NOMO-1 treated with DMSO at 0.1 percent for 48 hours (cell line): Measurements from ENCODE around the gene IKZF3.
A peak's percentile ranks its signal among the peaks of the same experiment; 100 is the strongest.
"Not testable (repeated sequence)": the region's sequence is repeated elsewhere in the genome, so short reads cannot be mapped to it uniquely, and the experiment has no call there.

Experiments
- DNase-seq: peaks from one replicate; lab custom pipeline; 2025; ENCODE audit not compliant: unreplicated experiment; lab: John Stamatoyannopoulos, UW

The IKZF3 gene

DNA sequence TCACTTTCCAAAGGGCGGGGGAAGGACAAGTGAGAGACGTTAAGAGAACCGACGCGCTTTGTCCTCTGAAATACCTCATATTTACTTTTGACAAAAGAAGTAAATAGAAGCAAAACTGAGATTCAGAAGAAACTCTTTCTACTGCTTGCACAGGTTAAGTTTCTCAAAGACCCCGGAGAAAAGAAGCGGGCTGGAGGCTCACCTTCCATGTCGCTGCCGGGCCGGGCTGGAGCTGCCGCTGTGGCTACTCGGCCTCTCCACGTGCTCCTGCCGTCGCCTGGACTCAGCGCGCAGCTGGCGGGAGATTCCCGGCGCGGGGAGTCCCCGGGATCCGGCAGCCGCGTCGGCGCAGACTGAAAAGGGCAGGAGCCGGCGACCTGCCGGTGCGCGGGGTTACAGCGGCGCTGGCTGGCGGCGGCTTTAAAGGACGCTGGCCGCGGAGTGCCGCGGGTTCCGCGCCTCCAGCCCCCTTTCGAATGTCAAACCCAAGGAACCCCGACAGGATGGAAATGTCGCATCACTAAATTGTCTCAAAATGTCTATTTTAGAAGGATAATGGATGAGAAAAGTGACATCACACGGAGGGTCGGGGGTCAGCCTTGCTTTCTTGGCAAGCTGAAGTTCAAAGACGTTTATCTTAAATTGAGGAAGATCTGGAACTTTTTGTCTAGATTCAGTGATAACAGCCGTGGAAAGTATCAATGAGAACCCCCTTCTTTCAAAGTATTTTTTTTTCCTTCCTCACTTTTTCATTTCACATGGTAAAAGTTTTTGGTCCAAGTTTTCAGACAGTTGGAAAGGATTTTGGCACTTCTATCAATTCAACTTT, at the start of gene IKZF3:
Gene IKZF3, minus strand, starts transcription at position 395 of the 829 bp plus-strand sequence. Its CDS starts 186 bp downstream, at position 209.
- no peak for DNase-seq

DNA sequence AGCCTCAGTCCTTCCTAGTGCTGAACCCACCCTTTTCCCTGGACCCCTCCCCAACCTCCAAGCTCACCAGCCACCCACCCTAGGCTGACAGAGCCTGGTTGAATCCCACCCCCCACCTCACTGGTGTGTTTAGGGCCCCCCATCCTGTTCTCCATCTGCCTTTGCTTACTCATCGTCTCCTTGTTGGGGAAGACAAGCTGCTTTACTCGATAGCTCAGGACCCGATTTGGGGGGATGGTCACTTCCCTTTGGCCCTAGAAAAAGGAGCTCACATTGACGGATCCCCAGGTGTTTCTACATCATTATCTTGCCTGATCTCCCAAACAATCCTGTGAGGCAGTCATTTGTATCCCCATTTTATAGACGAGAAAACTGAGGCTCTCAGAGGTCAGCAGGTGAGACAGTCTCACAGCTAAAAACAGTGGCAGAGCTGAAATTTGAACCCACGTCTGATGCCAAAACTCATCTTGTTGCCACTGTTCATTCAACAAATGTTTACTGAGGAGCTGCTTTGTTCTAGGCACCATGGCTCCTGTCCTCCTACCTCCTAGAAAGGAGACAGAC, 44.8 kb upstream of the IKZF3 start:
- DNase-seq, result no peak

DNA sequence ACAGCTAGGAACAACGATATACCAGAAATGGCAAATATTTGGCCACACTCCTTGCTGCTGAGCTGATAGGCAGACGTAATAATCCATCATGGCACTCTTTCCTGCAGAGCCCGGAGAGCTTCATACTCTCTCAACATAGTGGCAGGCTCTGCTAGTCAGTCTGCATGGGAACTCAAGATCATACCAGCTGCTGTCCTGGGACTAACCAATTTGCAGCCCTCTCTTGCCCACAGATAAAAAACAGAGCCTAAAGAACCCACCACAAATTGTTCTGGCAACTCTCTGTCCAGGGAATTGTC, 40.8 kb upstream of the IKZF3 start:
- no peak for DNase-seq

DNA sequence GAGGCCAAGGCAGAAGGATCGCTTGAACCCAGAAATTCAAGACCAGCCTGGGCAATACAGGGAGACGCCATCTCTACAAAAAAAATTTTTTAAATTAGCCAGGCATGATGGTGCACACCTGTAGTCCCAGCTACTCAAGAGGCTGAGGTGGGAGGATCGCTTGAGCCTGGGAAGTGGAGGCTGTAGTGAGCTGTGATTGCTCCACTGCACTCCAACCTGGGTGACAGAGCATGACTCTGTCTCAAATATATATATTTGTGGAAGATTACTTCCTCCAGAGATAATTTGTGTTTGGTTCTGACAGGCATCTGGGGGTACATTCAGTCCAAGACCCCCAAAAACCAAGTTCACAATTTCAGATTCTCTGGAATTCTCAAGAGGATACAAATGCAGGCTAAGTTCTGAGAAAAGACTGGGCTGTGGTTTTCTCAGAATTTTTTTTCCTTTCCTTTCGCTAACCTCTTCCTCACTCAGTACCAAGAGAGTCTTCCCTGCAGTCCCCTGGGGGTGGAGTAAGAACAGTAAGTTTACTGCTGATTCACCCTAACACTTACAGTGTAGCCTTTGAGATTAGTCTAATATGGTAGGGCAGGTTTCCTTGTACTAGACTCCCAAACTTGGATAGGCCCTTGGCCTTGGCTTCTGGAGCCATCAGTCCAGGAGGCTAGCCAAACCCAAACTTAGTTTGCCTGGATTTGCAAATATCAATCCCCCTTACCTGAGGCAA, 39.2 kb upstream of the IKZF3 start:
- peak; percentile 3 for DNase-seq

DNA sequence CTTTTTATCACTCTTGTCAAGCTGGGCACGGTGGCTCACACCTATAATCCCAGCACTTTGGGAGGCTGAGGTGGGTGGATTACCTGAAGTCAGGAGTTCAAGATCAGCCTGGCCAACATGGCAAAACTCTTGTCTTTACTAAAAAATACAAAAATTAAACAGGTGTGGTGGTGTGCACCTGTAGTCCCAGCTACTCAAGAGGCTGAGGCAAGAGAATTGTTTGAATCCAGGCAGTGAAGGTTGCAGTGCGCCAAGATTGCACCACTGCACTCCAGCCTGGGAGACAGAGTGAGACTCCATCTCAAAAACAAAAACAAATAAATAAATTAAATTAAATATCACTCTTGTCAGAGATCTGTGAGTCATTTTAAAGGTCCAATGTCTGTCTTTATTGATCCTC, 37.9 kb upstream of the IKZF3 start:
- DNase-seq, result not testable (repeated sequence)

DNA sequence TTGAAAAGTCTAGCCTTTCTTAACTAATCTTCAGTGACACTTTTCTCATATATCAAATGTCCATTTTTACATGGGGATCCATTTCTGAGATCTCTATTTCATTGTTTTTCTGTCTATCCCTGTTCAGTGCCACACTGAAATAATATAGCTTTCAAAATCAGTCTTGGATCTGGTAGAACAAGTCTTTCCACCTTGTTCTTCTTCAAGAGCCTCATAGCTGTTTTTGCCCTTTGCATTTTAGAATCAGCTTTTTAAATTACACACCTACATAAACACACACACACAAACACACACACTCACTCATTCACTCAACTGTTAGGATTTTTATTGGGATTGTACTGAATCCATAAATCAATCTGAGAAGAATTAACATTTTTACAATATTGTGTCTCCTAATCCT, 35.1 kb upstream of the IKZF3 start:
- no peak for DNase-seq

DNA sequence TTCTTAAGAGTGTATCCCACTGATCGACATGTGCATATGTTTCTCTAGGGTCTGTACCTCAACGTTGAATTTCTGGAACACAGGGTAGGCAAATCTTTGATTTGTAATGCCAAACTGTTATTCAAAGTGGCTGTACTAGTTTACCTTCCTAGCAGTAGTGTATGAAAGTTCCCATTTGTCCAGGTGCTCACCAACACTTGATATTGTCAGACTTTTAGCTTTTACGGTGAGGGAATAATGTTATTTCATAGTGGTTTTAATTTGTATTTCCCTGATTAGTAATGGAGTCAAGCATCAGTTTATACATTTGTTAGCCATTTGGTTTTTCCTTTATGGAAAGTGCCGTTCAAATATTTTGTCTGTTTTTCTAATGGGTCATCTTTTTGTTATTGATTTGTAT, 34.0 kb upstream of the IKZF3 start:
- DNase-seq, result no peak

DNA sequence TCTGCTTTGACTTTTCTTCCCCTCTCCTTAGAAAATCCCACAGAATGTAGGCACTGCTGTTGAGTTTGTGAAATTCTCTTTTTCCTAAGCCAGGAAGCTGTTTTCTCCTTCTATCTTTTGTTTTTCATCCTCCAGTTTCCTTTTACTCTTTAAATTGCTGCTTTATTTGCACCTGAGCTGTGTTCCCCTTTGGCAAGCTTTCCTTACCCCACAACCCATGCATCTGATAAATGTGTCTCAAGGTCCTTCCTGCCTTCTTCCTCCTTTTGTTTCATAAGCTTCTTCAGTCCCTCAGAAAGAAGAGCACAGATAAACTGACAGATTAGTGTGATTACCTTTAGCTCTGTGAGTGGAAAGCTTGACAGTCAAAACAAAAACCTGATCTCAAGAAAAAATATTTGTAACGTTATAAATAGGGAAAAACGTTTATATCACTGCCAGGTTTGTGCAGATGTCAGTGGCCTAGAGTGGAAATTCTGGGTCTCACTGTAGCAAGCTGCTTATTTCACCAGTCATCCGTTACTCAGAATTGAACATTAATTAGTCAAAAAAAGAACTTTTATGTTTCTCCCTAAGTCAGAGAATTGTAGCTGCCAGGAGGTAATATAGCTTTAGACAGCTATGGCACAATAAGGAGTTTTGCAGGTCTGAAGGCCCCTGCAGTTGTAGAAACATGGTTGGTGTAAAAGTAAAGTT, 30.7 kb upstream of the IKZF3 start:
- DNase-seq, result peak; percentile 32

DNA sequence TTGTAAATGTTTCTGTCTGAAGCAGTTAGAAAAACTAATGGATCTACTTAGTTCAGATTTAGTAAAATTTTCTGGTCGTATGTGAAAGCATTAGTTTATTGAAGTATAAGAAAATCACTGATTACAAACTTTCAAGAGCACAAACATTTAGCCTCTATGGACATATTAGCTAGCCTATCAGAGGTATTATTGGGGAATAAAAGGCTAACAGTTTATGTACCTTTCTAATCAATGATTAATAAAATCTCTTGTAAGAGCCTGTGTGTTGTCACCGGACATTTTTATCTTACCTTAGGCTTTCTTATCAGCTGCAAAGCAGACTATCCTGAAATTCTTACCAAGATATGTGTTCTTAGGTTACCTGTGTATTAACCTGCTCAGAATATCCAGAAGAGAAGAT, 25.1 kb upstream of the IKZF3 start:
- DNase-seq, result no peak

DNA sequence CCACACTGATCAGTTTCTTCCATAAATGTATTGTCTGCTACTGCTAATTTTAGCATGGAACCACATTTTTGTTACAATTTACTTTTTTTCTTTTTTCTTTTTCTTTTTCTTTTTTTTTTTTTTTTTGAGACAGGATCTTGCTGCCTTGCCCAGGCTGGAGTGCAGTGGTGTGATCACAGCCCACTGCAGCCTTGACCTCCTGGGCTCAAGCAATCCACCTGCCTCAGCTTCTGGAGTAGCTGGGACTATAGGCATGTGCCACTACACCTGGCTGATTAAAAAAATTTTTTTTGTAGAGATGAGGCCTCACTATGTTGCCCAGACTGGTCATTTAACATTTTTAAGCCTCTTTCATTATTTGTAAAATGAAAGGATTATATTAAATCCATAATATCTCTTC, 23.0 kb upstream of the IKZF3 start:
- no peak for DNase-seq

DNA sequence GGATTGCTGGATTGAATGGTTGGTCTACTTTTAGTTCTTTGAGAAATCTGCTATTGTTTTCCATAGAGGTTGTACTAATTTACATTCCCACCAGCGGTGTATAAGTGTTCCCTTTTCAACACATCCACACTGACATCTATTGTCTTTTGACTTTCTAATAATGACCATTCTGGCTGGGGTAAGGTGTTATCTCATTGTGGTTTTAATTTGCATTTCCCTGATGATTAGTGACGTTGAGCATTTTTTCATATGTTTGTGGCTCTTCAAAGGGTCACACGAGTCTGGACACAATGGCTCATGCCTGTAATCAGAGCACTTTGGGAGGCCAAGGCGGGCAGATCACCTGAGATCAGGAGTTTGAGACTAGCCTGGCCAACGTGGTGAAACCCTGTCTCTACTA, 22.0 kb upstream of the IKZF3 start:
- not testable (repeated sequence) for DNase-seq

DNA sequence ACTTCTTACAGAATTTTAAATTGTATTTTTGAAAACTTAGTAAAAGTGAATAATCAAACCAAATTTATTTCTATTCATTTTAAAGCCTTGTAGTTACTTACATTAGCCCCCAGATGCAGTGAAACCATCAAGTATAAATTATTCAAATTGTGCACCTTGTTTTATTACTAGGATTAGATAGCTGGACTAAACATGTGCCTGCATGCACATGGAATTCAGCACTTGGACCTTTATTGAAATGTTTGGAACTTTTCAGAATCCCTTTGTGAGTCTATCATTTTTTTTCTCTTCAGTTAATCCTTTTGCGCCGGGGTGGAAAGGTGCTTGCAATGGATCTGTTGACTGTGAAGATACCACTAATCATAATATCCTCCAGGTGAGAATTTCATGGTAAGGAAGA, 8.6 kb upstream of the IKZF3 start:
- DNase-seq, result no peak

DNA sequence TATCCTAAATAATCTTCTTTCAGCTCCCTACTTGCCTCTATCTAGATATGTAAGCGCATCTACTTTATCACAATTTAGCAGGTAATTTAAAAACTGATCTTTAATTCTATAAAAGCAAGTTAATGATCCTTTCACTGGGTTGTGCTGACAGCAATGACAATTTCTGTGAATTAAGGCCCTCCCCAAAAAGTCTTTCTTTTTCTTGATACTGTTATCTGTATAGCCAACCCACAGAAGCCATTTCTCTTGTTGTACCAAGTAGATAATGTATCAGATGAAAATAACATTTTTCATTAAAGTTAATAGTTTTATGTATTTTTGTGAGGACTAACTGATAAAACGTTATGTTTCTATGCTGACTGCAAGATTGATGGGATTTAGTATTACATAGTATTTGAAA, 7.7 kb upstream of the IKZF3 start:
- no peak for DNase-seq

DNA sequence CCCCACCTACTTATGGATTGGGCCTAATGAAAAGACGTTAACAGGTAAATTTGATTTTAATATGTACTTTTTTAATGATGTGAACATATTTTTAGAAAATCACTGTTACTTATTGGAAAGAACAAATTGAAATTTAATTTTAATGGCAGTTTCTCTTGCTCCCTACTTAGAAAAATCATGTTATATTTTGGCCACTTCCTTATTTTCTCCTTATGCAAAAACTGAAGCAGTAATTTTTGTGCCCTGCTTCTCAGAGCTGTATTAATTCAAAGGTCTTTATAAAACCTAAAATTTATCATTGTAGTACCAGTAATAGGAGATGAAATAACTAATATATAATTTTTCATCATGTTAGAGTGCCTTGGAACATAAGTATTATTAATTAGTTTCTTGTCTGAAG, 6.7 kb upstream of the IKZF3 start:
- no peak for DNase-seq

DNA sequence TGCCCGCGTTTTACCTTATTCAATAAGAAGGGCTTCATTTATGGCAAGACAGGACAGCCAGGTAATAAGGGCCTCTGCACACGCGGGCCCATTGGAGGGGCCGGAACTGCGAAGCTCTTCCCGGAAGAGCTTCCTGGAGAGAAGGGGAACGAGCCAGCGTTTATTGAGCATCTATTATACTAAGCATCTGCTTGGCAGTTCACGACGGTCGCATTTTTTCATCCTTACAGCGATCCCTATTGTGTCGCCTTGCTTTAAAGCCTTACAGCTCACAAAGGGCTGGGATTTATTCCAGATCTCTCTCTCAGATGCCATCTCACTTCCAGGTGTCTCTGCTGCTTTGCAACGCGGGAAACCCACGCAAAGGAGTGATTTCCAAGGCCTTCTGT, 4.4 kb upstream of the IKZF3 start:
- DNase-seq, result no peak

DNA sequence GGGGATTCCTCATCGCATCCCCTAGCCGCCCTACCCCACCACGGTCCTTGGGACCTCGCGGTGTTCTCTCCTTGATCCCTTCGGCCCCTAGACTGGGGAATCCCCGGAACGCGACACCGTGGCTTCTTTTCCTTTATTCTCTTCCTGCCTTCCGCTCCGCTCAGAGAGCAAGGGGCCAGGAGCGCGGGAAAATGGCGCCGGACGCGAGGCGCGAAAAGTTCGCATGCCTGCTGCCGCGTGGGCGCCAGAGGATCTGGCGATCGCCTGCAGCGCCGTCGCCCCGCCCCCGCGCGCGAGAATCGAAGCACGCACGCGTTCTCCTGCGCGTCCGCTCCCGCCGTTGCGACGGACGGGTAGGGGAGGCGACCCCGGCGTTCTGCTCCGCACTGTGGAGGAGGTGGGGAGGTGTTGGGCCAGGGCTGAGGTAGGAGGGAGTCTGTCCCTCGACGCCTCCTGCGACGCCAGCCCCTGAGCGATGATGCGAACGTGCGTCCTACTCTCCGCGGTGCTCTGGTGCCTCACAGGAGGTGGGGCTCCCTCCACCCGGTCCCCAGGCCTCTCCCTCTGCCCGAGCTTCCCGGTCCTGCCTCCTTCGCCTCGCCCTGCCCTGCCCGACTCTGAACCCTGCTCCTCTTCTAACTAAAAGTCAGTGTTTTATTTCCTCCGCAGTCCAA, 3.9 kb upstream of the IKZF3 start, which contains the start of gene ZPBP2:
Gene ZPBP2, plus strand, starts transcription at position 323 of the 674 bp plus-strand sequence. Its CDS starts 153 bp downstream, at position 476.
- DNase-seq, result no peak

DNA sequence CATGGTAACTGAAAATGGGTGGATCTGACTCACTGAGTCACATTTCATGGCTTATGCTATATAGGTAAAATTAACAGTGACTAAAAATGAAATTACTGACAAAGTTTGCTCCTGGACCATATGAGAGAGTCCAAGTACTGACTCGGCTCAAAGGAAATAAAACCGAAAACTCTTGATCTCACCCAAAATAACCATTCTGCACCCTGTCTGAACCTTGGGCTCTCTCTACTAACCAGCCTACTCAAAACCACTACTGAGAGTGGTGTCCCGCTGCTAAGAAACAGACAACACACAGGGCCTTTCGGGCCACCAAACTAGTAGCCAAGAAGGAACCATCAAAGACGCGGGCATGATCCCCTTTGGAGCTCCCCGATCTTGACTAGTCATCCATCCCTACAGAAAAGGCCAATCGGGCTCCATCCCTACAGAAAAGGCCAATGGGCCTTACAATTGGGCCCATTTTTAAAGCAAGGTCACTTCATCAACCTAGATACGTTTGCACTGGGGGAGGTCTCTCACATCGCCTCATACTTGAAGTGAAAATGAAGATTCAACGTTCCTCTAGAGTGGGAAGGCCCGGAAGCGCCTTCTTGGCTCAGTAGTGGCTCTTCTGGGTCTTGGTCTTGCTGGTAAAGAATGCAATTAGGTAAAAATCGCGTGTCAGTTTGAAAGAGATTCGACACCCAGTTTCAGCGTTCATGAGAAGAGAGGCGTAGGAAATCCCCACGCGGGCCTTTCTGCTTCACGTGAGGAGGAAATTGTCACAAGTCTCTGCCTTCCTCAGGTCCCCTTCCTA, 3.2 kb upstream of the IKZF3 start:
- DNase-seq, result no peak

DNA sequence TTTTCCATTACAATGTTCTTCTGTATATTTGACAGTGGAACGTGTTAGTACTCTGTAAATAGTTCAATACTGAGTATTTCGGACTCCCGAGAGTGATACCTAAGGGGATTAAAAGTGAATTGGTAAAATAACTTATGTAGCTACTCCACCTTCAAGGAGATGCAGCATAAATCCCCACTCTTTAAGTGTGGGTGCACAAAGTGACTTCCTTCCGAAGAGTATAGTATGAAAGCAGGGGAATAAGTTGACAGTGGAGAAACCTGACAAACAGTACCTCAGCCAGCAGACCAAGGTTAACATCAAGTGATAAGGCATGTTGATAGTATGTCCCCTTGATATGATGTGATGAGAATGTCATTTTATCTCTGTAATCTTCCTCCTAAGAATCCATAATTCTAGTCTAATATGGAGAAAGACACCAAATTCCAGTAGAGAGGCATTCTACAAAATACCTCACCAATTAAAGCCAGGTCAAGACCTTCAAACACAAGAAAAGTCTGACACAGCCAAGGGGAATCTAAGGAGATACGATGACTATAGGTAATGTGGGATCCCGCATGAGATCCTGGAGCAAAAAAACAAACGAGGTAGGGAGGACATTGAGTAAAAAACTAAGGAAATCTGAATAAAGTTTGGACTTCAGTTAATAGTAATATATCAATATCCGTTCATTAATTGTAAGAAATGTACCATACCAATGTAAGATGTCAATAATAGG, 2.1 kb upstream of the IKZF3 start:
- no peak for DNase-seq

DNA sequence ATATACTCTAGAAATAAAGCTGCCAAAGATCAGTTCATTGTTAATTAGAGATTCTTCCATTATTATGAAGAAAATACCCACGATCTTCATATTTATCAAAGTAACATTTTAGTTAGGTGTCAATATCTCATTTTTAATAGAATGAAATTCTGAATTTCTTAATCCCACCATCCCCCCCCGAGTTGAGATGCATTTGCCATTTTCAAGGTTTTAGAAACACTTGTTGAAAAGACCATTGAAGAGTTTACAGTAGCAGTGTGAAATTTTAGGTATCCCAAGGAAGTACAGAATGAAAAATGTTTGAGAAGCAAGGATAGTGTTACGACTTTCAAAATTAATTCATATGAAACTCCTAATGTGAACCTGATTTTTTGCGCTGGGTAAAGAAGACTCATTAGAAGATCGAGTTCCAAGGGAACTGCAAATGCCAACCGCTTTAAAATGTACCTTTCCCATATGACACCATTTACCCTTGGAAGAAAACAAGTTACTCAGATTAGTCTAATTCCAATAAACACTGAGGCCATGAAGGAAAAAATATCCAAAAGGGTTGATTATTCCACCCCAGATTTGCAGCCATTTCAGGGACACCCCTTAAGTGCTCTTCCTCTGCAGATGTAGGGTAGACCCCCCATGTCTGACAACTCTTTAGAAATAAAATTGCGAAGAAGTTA, 731 bp downstream of the IKZF3 start:
- no peak for DNase-seq
